ENCODE data around the gene TGFB1I1.

GRCh38 chr16:31498493-31498892 is 26.5 kb downstream of the TGFB1I1 start:
- TF ChIP-seq GATA2 (IDR thresholded peaks at IDR 0.05; ENCODE audit: low read depth, low read length) (no peak), GATA3 (IDR thresholded peaks at IDR 0.05; ENCODE audit: low read depth, low read length) (no peak)
